IPS DF 6.9 (cell line): ENCODE measurements around the gene UGT1A10.
"Not testable (repeated sequence)": the region's sequence is repeated elsewhere in the genome, so short reads cannot be mapped to it uniquely, and the experiment has no call there.

ENCODE experiments used
- DNase-seq: peaks from one replicate; pipeline ENCODE4 v3.0.0-alpha.2; 2013; ENCODE audit warnings: low read depth, low spot score
- H3K27ac ChIP-seq: one replicate; pipeline ENCODE4 v1.5.1; 2013; ENCODE audit warnings: low read length, control low read depth
- H3K27me3 ChIP-seq: 2 replicates; pipeline ENCODE4 v1.6.1; 2013; ENCODE audit warnings: mild to moderate bottlenecking, low read length; ENCODE audit not compliant: control insufficient read depth, insufficient read depth
- H3K36me3 ChIP-seq: 2 replicates; pipeline ENCODE4 v1.6.1; 2013; ENCODE audit warnings: low read length; ENCODE audit not compliant: control insufficient read depth, insufficient read depth
- H3K4me1 ChIP-seq: 2 replicates; pipeline ENCODE4 v1.6.1; 2013; ENCODE audit warnings: low read length; ENCODE audit not compliant: control insufficient read depth, insufficient read depth
- H3K4me3 ChIP-seq: 2 replicates; pipeline ENCODE4 v1.5.1; 2013; ENCODE audit warnings: mild to moderate bottlenecking, low read length
- H3K9me3 ChIP-seq: 2 replicates; pipeline ENCODE4 v1.6.1; 2013; ENCODE audit warnings: low read length, inconsistent platforms; ENCODE audit not compliant: control insufficient read depth, insufficient read depth
- WGBS: extraction: QIAGEN DNeasy Blood & Tissue Kit; methylation state at CpG from one replicate; pipeline ENCODE4 v1.1.7; 2013; ENCODE audit warnings: mixed read lengths, missing lambda C conversion rate; ENCODE audit not compliant: insufficient read length, insufficient coverage; 5-methylcytosine and 5-hydroxymethylcytosine counted together

The UGT1A10 gene

DNA sequence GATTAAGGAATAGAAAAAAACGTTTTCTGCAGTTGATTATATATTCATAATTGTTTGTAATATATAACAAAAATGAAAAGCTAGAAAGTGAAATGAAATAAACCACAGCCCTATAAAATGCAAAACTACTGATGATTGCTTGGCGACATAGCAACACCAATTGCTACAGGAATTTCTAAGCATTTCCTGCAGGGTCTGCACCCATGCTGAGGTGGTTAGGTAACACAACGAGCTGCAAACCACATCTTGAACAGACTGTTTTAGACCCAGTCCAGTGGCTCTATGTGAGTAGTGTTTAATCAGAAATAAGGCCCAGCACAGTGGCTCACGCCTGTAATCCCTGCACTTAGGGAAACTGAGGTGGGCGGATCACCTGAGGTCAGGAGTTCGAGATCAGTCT is 18.3 kb downstream of the UGT1A10 start:
- DNase-seq: no peak
- Histone ChIP-seq H3K27ac (no peak overlapping the region), H3K36me3 (no peaks in the 10 kb centered on the region), H3K4me1 (no peaks in the 10 kb centered on the region), H3K9me3 (no peaks in the 10 kb centered on the region), H3K4me3 (no peak overlapping the region), H3K27me3 (no peaks in the 10 kb centered on the region)
- no CpG with 5 or more reads among the region's 6 CpGs for WGBS

GRCh38 chr2:233655043-233655442 is 18.8 kb downstream of the UGT1A10 start:
- DNase-seq: no peak
- Histone ChIP-seq H3K36me3 (no peaks in the 10 kb centered on the region), H3K27me3 (no peaks in the 10 kb centered on the region), H3K4me3 (no peak overlapping the region), H3K4me1 (no peaks in the 10 kb centered on the region), H3K9me3 (no peaks in the 10 kb centered on the region), H3K27ac (no peak overlapping the region)
- no CpG with 5 or more reads among the region's 1 CpG for WGBS

DNA sequence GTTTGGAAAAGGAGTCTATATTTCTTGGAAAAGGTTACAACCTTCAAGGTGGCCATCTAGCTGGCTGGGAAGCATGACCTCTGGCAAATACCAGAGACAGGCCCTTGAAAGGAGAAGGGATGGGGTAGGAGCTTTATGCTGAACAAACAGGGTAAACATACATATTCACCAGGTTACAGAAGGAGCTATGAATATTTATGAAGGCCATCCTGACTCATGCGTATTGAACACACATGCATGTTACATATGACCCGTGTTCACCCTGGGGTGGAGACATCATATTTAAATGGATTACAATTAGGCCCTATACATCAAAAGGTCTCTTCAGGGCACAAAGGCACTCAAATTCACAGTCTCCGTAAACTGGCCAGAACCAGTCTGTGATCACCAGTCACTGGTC is 19.7 kb downstream of the UGT1A10 start:
- H3K9me3 ChIP-seq, H3K36me3 ChIP-seq, DNase-seq, H3K27me3 ChIP-seq, H3K4me3 ChIP-seq, H3K4me1 ChIP-seq, H3K27ac ChIP-seq: not testable (repeated sequence)
- WGBS: no CpG with 5 or more reads among the region's 3 CpGs

DNA sequence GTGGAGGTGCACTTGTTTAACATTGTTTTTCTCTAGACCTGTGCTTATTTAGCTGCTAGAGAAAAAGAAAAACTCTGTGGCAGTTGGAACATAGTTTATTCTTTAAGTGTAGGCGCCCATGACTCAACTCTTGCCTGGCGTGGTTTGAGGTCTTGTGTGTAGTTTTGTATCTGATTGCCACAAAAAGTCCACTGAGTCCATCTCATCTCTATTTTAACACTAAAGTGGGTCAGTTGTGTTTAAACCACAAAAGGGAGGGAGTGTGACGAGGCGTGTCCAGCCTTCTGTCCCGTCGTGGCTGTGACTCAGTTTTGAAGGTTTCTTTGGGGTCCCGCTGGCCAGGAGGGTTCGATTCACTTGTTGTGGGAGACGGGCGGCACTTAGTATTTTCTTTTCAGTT is 20.2 kb downstream of the UGT1A10 start:
- no peak for DNase-seq
- no CpG with 5 or more reads among the region's 10 CpGs for WGBS
- H3K9me3 ChIP-seq: no peaks in the 10 kb centered on the region
- no peaks in the 10 kb centered on the region for H3K4me1 ChIP-seq
- no peaks in the 10 kb centered on the region for H3K27me3 ChIP-seq
- H3K4me3 ChIP-seq: no peak overlapping the region
- no peak overlapping the region for H3K27ac ChIP-seq
- H3K36me3 ChIP-seq: no peaks in the 10 kb centered on the region

- Histone ChIP-seq H3K27me3 (no peaks in the 10 kb centered on the region), H3K36me3 (no peaks in the 10 kb centered on the region), H3K4me3 (no peak overlapping the region), H3K9me3 (no peaks in the 10 kb centered on the region), H3K4me1 (no peaks in the 10 kb centered on the region), H3K27ac (no peak overlapping the region)
- no peak for DNase-seq
Measured at GRCh38 chr2:233658610-233659009, 22.4 kb downstream of the UGT1A10 start.

DNA sequence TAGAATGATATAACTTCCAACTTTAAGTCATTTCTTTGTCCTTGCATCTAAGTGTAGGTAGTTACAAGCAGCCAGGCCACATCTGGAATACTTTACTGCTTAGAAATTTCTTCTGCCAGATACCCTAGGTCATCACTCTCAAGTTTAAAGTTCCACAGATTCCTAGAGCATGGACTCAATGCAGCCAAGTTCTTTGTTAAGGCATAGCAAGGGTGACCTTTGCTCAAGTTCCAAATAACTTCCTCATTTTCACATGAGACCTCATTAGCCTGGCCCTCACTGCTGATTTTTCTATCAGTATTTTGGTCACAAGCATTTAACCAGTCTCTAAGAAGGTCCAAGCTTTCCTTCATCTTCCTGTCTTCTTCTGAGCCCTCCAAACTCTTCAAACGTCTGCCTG is 27.7 kb downstream of the UGT1A10 start:
- H3K4me3 ChIP-seq: no peak overlapping the region
- H3K36me3 ChIP-seq: no peaks in the 10 kb centered on the region
- no peaks in the 10 kb centered on the region for H3K9me3 ChIP-seq
- H3K27ac ChIP-seq: no peak overlapping the region
- H3K27me3 ChIP-seq: no peaks in the 10 kb centered on the region
- WGBS: no CpG with 5 or more reads among the region's 1 CpG
- no peaks in the 10 kb centered on the region for H3K4me1 ChIP-seq
- DNase-seq: no peak

DNA sequence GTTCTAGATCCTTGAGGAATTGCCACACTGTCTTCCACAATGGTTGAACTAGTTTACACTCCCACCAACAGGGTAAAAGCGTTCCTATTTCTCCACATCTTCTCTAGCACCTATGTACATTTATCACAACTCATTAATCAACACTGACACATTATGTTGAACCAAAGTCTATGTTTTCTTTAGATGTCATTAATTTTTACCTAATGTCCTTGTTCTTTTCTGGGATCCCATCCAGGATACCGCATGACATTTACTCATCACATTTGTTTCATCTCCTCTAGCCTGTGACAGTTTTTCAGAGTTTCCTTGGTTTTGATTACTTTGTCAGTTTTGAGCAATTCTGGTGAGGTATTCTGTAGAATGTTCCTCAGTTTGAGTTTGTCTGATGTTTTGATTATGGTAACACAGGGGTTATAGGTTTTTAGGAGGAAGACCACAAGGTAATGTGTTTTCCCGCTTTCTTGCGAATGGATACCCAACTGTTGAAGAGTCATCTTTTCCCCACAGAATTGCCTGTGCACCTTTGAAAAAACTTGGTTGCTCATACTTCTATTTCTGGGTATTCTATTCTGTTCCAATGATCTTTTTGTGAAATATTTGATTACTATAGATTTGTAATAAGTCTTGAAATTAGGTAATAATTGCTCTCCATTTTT is 32.5 kb downstream of the UGT1A10 start:
- H3K27me3 ChIP-seq: no peaks in the 10 kb centered on the region
- H3K27ac ChIP-seq: no peak overlapping the region
- H3K4me1 ChIP-seq: no peaks in the 10 kb centered on the region
- H3K36me3 ChIP-seq: no peaks in the 10 kb centered on the region
- H3K4me3 ChIP-seq: no peak overlapping the region
- no CpG with 5 or more reads among the region's 4 CpGs for WGBS
- H3K9me3 ChIP-seq: no peaks in the 10 kb centered on the region
- no peak for DNase-seq

- no peak for DNase-seq
- Histone ChIP-seq H3K27ac (no peak within 1 kb of the TSS), H3K36me3 (no peaks in the 10 kb centered on the region), H3K4me1 (no peaks in the 10 kb centered on the region), H3K4me3 (no peak within 1 kb of the TSS), H3K27me3 (no peaks in the 10 kb centered on the region), H3K9me3 (no peaks in the 10 kb centered on the region)
- WGBS: no CpG with 5 or more reads among the region's 5 CpGs
Measured at GRCh38 chr2:233671290-233672161, 35.3 kb downstream of the UGT1A10 start, which contains the start of gene UGT1A9. TSS of gene UGT1A9 (plus strand) at chr2:233671898. CDS start at chr2:233671935, 37 bp downstream.

GRCh38 chr2:233672886-233673285 is 36.6 kb downstream of the UGT1A10 start:
- Histone ChIP-seq H3K27ac (no peak overlapping the region), H3K27me3 (no peaks in the 10 kb centered on the region), H3K4me1 (no peaks in the 10 kb centered on the region), H3K4me3 (no peak overlapping the region), H3K9me3 (no peaks in the 10 kb centered on the region), H3K36me3 (no peaks in the 10 kb centered on the region)
- no peak for DNase-seq
- WGBS: no CpG with 5 or more reads among the region's 3 CpGs

GRCh38 chr2:233673896-233674295 is 37.6 kb downstream of the UGT1A10 start:
- H3K4me1 ChIP-seq: no peaks in the 10 kb centered on the region
- DNase-seq: no peak
- no peaks in the 10 kb centered on the region for H3K9me3 ChIP-seq
- H3K27ac ChIP-seq: no peak overlapping the region
- no peak overlapping the region for H3K4me3 ChIP-seq
- no peaks in the 10 kb centered on the region for H3K36me3 ChIP-seq
- no peaks in the 10 kb centered on the region for H3K27me3 ChIP-seq

DNA sequence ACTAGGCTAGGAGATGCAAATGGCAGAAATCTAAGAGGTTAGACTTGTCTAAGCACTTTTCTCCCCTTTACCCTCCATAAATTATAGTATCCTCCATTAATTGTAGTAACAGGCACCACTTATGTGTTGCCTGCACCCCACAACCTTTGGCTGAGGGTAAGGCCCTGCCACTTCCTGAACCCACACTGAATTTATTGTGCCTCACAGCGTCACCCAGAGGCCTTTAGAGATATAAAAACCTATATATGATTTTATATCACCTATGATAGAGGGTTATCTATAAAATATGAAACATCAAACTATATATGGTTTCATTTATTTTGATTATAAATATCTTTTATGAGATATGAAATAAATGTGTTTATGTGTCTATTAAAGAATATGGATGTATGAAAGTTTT is 38.1 kb downstream of the UGT1A10 start:
- no CpG with 5 or more reads among the region's 1 CpG for WGBS
- H3K36me3 ChIP-seq: no peaks in the 10 kb centered on the region
- no peak overlapping the region for H3K4me3 ChIP-seq
- H3K27me3 ChIP-seq: no peaks in the 10 kb centered on the region
- H3K27ac ChIP-seq: no peak overlapping the region
- DNase-seq: no peak
- no peaks in the 10 kb centered on the region for H3K9me3 ChIP-seq
- no peaks in the 10 kb centered on the region for H3K4me1 ChIP-seq
